ENCODE results near the gene EIF1AX. TPM values are rescaled to one million over a fixed set of nuclear protein-coding genes. Genes with fewer than 3 reads are reported as not detected.
A peak's percentile ranks its signal among the peaks of the same experiment; 100 is the strongest.

The EIF1AX gene
- total RNA-seq, 2 experiments from 2014 or later, result 27.5 to 98.5 TPM

- Histone ChIP-seq H2AFZ (ENCODE audit: low read length) (no peak overlapping the region), H3K36me3 (ENCODE audit: insufficient read depth, low read length) (peaks cover 55% of the 10 kb centered on the region)
- CTCF ChIA-PET (ENCODE audit: unreplicated experiment), result no interaction called here
Measured at GRCh38 chrX:20140420-20140819, 1.2 kb downstream of the EIF1AX start.

GRCh38 chrX:20139966-20140365 lies 1.7 kb downstream of the EIF1AX start:
- Histone ChIP-seq H3K79me2 (ENCODE audit: insufficient read depth, low read depth, low read length) (peaks cover 42% of the 10 kb centered on the region), H3K9me3 (ENCODE audit: low read length) (no peaks in the 10 kb centered on the region), H3K36me3 (ENCODE audit: insufficient read depth, low read length) (peaks cover 60% of the 10 kb centered on the region), H3K4me1 (ENCODE audit: insufficient read depth, low read length, poor library complexity, severe bottlenecking) (peaks cover 13% of the 10 kb centered on the region), H3K4me3 (ENCODE audit: low read depth, low read length, poor library complexity, severe bottlenecking) (peak overlapping the region; percentile 100), H4K20me1 (ENCODE audit: insufficient read depth, low read length) (peaks cover 18% of the 10 kb centered on the region), H3K27ac (ENCODE audit: low read depth, low read length, poor library complexity, severe bottlenecking) (no peak overlapping the region), H2AFZ (ENCODE audit: low read length) (no peak overlapping the region), H3K9me2 (ENCODE audit: insufficient read depth, low read length) (no peaks in the 10 kb centered on the region), H3K4me2 (ENCODE audit: low read length) (peak overlapping the region; percentile 76)
- TF ChIP-seq EZH2phosphoT487 (IDR thresholded peaks at IDR 0.05; ENCODE audit: borderline replicate concordance, low read depth, low read length), result no peak
- no peak for TF ChIP-seq CTCF (conservative IDR thresholded peaks at IDR 0.05; ENCODE audit: low read length)
- no peak for DNase-seq (ENCODE audit: low spot score)
- BruUV-seq (replicated peaks), result no TSS peak
- CTCF ChIA-PET (ENCODE audit: unreplicated experiment), result no interaction called here
- POLR2A ChIA-PET, result interaction anchor here (0.8 to 0.9 kb wide), 2 partner anchors 14 to 118 kb away, joined by 3 read pairs; no protein-coding TSS in a partner anchor
- intact Hi-C loops (cut with micrococcal nuclease; ENCODE audit: unreplicated experiment), result loop anchor here (5.0 kb wide), 2 partner anchors 127 to 297 kb away; partner anchors contain the start of gene RPS6KA3

More at GRCh38 chrX:20140420-20140819, 1.2 kb downstream of the EIF1AX start:
- Histone ChIP-seq H3K9me3 (ENCODE audit: low read length) (no peaks in the 10 kb centered on the region), H4K20me1 (ENCODE audit: insufficient read depth, low read length) (peaks cover 18% of the 10 kb centered on the region), H3K4me3 (ENCODE audit: low read depth, low read length, poor library complexity, severe bottlenecking) (peak overlapping the region; percentile 100), H3K79me2 (ENCODE audit: insufficient read depth, low read depth, low read length) (peaks cover 42% of the 10 kb centered on the region), H3K9me2 (ENCODE audit: insufficient read depth, low read length) (no peaks in the 10 kb centered on the region), H3K27ac (ENCODE audit: low read depth, low read length, poor library complexity, severe bottlenecking) (no peak overlapping the region), H3K4me2 (ENCODE audit: low read length) (peak overlapping the region; percentile 76), H3K4me1 (ENCODE audit: insufficient read depth, low read length, poor library complexity, severe bottlenecking) (peaks cover 13% of the 10 kb centered on the region)
- DNase-seq (ENCODE audit: low spot score), result peak; percentile 26
- intact Hi-C loops (cut with micrococcal nuclease; ENCODE audit: unreplicated experiment), result loop anchor here (5.0 kb wide), 2 partner anchors 127 to 297 kb away; partner anchors contain the start of gene RPS6KA3
- POLR2A ChIA-PET, result interaction anchor here (0.9 kb wide), 1 partner anchor 8 kb away, joined by 4 read pairs; no protein-coding TSS in a partner anchor
- TF ChIP-seq CTCF (conservative IDR thresholded peaks at IDR 0.05; ENCODE audit: low read length) (no peak), EZH2phosphoT487 (IDR thresholded peaks at IDR 0.05; ENCODE audit: borderline replicate concordance, low read depth, low read length) (no peak)
- BruUV-seq (replicated peaks), result no TSS peak

GRCh38 chrX:20135944-20136343 lies 5.7 kb downstream of the EIF1AX start:
- Histone ChIP-seq H3K4me3 (ENCODE audit: low read depth, low read length, poor library complexity, severe bottlenecking) (no peak overlapping the region), H4K20me1 (ENCODE audit: insufficient read depth, low read length) (peaks cover 15% of the 10 kb centered on the region), H3K9me3 (ENCODE audit: low read length) (no peaks in the 10 kb centered on the region), H2AFZ (ENCODE audit: low read length) (no peak overlapping the region), H3K79me2 (ENCODE audit: insufficient read depth, low read depth, low read length) (peaks cover 37% of the 10 kb centered on the region), H3K4me1 (ENCODE audit: insufficient read depth, low read length, poor library complexity, severe bottlenecking) (peaks cover 13% of the 10 kb centered on the region), H3K27ac (ENCODE audit: low read depth, low read length, poor library complexity, severe bottlenecking) (no peak overlapping the region), H3K9me2 (ENCODE audit: insufficient read depth, low read length) (no peaks in the 10 kb centered on the region), H3K36me3 (ENCODE audit: insufficient read depth, low read length) (peaks cover 89% of the 10 kb centered on the region), H3K4me2 (ENCODE audit: low read length) (no peak overlapping the region)
- TF ChIP-seq EZH2phosphoT487 (IDR thresholded peaks at IDR 0.05; ENCODE audit: borderline replicate concordance, low read depth, low read length) (no peak), CTCF (conservative IDR thresholded peaks at IDR 0.05; ENCODE audit: low read length) (no peak)
- intact Hi-C loops (cut with micrococcal nuclease; ENCODE audit: unreplicated experiment), result no loop called here
- POLR2A ChIA-PET, result no interaction called here
- no peak for DNase-seq (ENCODE audit: low spot score)
- CTCF ChIA-PET (ENCODE audit: unreplicated experiment), result no interaction called here
- BruUV-seq (replicated peaks), result no TSS peak

Measured in OCI-LY7 (cell line).